Measurements from ENCODE around the gene TBCK.

DNA sequence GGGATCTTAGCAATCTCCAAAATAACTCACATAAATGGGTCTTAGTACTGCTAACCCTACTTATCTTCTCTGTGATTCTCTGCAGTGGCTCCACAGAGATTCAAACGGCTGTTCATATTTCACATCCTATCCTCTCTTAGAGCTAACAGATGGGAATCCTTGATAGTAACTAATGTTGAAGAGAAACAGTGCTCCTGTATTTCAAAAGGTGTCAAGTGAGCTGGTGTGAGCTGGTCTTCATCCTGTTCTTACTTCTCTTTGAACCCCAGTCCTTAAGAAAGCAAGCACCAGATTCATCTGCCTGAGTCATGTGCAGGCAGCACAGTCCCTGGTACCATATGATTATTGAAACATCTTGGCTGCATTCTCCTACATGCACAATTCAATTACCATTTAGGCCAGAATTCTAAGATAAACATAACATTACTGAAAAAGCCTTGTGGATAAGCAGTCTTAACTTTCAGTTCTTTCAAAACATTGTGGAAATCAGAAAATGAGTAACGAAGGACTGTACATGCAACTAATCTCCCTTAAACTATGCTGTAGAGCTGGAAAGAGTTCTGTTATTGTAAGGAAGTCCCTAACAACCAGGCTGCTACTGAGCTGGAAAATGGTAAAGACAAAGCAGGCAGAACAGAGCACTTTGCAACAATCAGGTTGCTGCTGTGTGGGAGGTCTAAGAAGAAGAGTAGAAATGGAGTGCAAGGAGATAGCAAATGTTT, 267.6 kb downstream of the TBCK start:
- TF ChIP-seq, protein P1, sequence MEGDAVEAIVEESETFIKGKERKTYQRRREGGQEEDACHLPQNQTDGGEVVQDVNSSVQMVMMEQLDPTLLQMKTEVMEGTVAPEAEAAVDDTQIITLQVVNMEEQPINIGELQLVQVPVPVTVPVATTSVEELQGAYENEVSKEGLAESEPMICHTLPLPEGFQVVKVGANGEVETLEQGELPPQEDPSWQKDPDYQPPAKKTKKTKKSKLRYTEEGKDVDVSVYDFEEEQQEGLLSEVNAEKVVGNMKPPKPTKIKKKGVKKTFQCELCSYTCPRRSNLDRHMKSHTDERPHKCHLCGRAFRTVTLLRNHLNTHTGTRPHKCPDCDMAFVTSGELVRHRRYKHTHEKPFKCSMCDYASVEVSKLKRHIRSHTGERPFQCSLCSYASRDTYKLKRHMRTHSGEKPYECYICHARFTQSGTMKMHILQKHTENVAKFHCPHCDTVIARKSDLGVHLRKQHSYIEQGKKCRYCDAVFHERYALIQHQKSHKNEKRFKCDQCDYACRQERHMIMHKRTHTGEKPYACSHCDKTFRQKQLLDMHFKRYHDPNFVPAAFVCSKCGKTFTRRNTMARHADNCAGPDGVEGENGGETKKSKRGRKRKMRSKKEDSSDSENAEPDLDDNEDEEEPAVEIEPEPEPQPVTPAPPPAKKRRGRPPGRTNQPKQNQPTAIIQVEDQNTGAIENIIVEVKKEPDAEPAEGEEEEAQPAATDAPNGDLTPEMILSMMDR (IDR thresholded peaks at IDR 0.05) = no peak
- TF ChIP-seq POLR2A (IDR thresholded peaks at IDR 0.05) = no peak
